ENCODE results near the gene SLC23A2. TPM values are rescaled to one million over a fixed set of nuclear protein-coding genes. Genes with fewer than 3 reads are reported as not detected.

Gene SLC23A2
- total RNA-seq, 6 experiments from 2014 or later = 23.4 to 41.1 (median 30.5) TPM

- DNase-seq (peak in 1 of 3 donors; percentile 54), ATAC-seq (peak; percentile 44 to 70 (median 58))
- intact Hi-C loops (cut with DNase I) = no loop called here
- Histone ChIP-seq H3K27me3 (no peaks in the 10 kb centered on the region), H3K27ac (no peak overlapping the region), H3K4me1 (no peaks in the 10 kb centered on the region), H3K4me3 (no peak overlapping the region), H3K9me3 (no peaks in the 10 kb centered on the region), H3K36me3 (no peaks in the 10 kb centered on the region)
- no peak for TF ChIP-seq POLR2A (IDR thresholded peaks at IDR 0.05)
- TF ChIP-seq CTCF (IDR thresholded peaks at IDR 0.05) = no peak
- 33% methylated on average over 1 of the region's 16 CpGs for WGBS (ENCODE audit: insufficient coverage, low coverage, low lambda C conversion rate, missing lambda C conversion rate)
These were observed 165.8 kb downstream of the SLC23A2 start for GRCh38 chr20:4835244-4836177.

- Histone ChIP-seq H3K27me3 (no peaks in the 10 kb centered on the region), H3K27ac (no peak overlapping the region), H3K9me3 (no peaks in the 10 kb centered on the region), H3K4me1 (no peaks in the 10 kb centered on the region), H3K36me3 (no peaks in the 10 kb centered on the region), H3K4me3 (no peak overlapping the region)
- 70% methylated on average over 6 of the region's 6 CpGs for WGBS (ENCODE audit: insufficient coverage, low coverage, low lambda C conversion rate, missing lambda C conversion rate)
- DNase-seq = no peak
- ATAC-seq = no peak
- intact Hi-C loops (cut with DNase I) = no loop called here
- TF ChIP-seq POLR2A (IDR thresholded peaks at IDR 0.05) = no peak
These were observed 168.1 kb downstream of the SLC23A2 start for GRCh38 chr20:4833074-4833728.

GRCh38 chr20:4832469-4832868 lies 168.8 kb downstream of the SLC23A2 start:
- Histone ChIP-seq H3K9me3 (no peaks in the 10 kb centered on the region), H3K4me1 (no peaks in the 10 kb centered on the region), H3K36me3 (no peaks in the 10 kb centered on the region), H3K27me3 (no peaks in the 10 kb centered on the region), H3K27ac (no peak overlapping the region), H3K4me3 (no peak overlapping the region)
- intact Hi-C loops (cut with DNase I) = no loop called here
- TF ChIP-seq POLR2A (IDR thresholded peaks at IDR 0.05) (no peak), CTCF (IDR thresholded peaks at IDR 0.05) (no peak)
- no peak for ATAC-seq
- WGBS (ENCODE audit: insufficient coverage, low coverage, low lambda C conversion rate, missing lambda C conversion rate) = 82% methylated on average over 1 of the region's 2 CpGs
- DNase-seq = no peak

GRCh38 chr20:4830696-4831095 lies 170.6 kb downstream of the SLC23A2 start:
- Histone ChIP-seq H3K27me3 (no peaks in the 10 kb centered on the region), H3K4me3 (no peak overlapping the region), H3K9me3 (no peaks in the 10 kb centered on the region), H3K36me3 (no peaks in the 10 kb centered on the region), H3K27ac (no peak overlapping the region), H3K4me1 (no peaks in the 10 kb centered on the region)
- intact Hi-C loops (cut with DNase I) = no loop called here
- ATAC-seq (no peak), DNase-seq (no peak)
- TF ChIP-seq CTCF (IDR thresholded peaks at IDR 0.05) (no peak), POLR2A (IDR thresholded peaks at IDR 0.05) (no peak)
- WGBS (ENCODE audit: insufficient coverage, low coverage, low lambda C conversion rate, missing lambda C conversion rate) = 53% methylated on average over 2 of the region's 2 CpGs

GRCh38 chr20:4830259-4830658 lies 171.1 kb downstream of the SLC23A2 start:
- WGBS (ENCODE audit: insufficient coverage, low coverage, low lambda C conversion rate, missing lambda C conversion rate) = 54% methylated on average over 3 of the region's 3 CpGs
- H3K27me3 ChIP-seq = no peaks in the 10 kb centered on the region
- no peaks in the 10 kb centered on the region for H3K4me1 ChIP-seq
- ATAC-seq (no peak), DNase-seq (peak in 1 of 3 donors; percentile 30)
- no peaks in the 10 kb centered on the region for H3K9me3 ChIP-seq
- no peak overlapping the region for H3K4me3 ChIP-seq
- no peaks in the 10 kb centered on the region for H3K36me3 ChIP-seq
- TF ChIP-seq POLR2A (IDR thresholded peaks at IDR 0.05) = no peak
- TF ChIP-seq CTCF (IDR thresholded peaks at IDR 0.05) = no peak
- intact Hi-C loops (cut with DNase I) = no loop called here
- no peak overlapping the region for H3K27ac ChIP-seq
